ENCODE data around the gene PRR5L. TPM values are rescaled to one million over a fixed set of nuclear protein-coding genes. Genes with fewer than 3 reads are reported as not detected.

The PRR5L gene
- total RNA-seq, 1 donor from 2014 or later, result 14.7 TPM

- H3K4me1 ChIP-seq, result peaks cover 26% of the 10 kb centered on the region
- H3K27me3 ChIP-seq, result no peaks in the 10 kb centered on the region
- no peak overlapping the region for H3K27ac Mint-ChIP-seq
- no peaks in the 10 kb centered on the region for H3K9me3 ChIP-seq (ENCODE audit: low read depth)
- no peaks in the 10 kb centered on the region for H3K36me3 ChIP-seq
- no peak overlapping the region for H3K27ac ChIP-seq
- H2AFZ ChIP-seq (replicated peaks), result no peak overlapping the region
- DNase-seq (ENCODE audit: low spot score), result no peak
- H3K9me3 Mint-ChIP-seq, result no peaks in the 10 kb centered on the region
- H3K4me3 ChIP-seq, result no peak overlapping the region
- no peaks in the 10 kb centered on the region for H3K79me2 ChIP-seq (ENCODE audit: low read depth)
- no peak overlapping the region for H3K4me2 ChIP-seq
- H3K9ac ChIP-seq, result no peak overlapping the region
- no peak for TF ChIP-seq CTCF (IDR thresholded peaks at IDR 0.05)
- no peak for TF ChIP-seq EZH2phosphoT487 (IDR thresholded peaks at IDR 0.05)
- TF ChIP-seq EZH2 (IDR thresholded peaks at IDR 0.05), result no peak
- peaks cover 10% of the 10 kb centered on the region for H3F3A ChIP-seq (ENCODE audit: low read depth)
- peaks cover 8% of the 10 kb centered on the region for H3K27me3 Mint-ChIP-seq (ENCODE audit: insufficient read depth, low read depth)
- H3K4me1 Mint-ChIP-seq, result peaks cover 24% of the 10 kb centered on the region
- no peaks in the 10 kb centered on the region for H4K20me1 ChIP-seq (ENCODE audit: low read depth)
- H3K36me3 Mint-ChIP-seq, result no peaks in the 10 kb centered on the region
- no peak overlapping the region for H3K4me3 Mint-ChIP-seq
Measured at GRCh38 chr11:36367806-36368680, 72.0 kb downstream of the PRR5L start.

- Mint-ChIP-seq H3K4me1 (peaks cover 27% of the 10 kb centered on the region), H3K9me3 (no peaks in the 10 kb centered on the region), H3K4me3 (no peak overlapping the region), H3K36me3 (no peaks in the 10 kb centered on the region), H3K27me3 (ENCODE audit: insufficient read depth, low read depth) (peaks cover 7% of the 10 kb centered on the region), H3K27ac (no peak overlapping the region)
- no peak for TF ChIP-seq EZH2phosphoT487 (IDR thresholded peaks at IDR 0.05)
- H4K20me1 ChIP-seq (ENCODE audit: low read depth), result no peaks in the 10 kb centered on the region
- no peaks in the 10 kb centered on the region for H3K27me3 ChIP-seq
- no peaks in the 10 kb centered on the region for H3K36me3 ChIP-seq
- H3K4me3 ChIP-seq, result no peak overlapping the region
- no peak overlapping the region for H3K27ac ChIP-seq
- no peaks in the 10 kb centered on the region for H3K9me3 ChIP-seq (ENCODE audit: low read depth)
- no peak for DNase-seq (ENCODE audit: low spot score)
- peaks cover 21% of the 10 kb centered on the region for H3K4me1 ChIP-seq
- H3K79me2 ChIP-seq (ENCODE audit: low read depth), result no peaks in the 10 kb centered on the region
- peaks cover 15% of the 10 kb centered on the region for H3F3A ChIP-seq (ENCODE audit: low read depth)
- no peak overlapping the region for H3K9ac ChIP-seq
- H3K4me2 ChIP-seq, result no peak overlapping the region
- no peak overlapping the region for H2AFZ ChIP-seq (replicated peaks)
Measured at GRCh38 chr11:36371181-36371580, 75.1 kb downstream of the PRR5L start.

- Histone ChIP-seq H3K4me2 (no peak overlapping the region), H2AFZ (replicated peaks) (no peak overlapping the region), H3K27me3 (peaks cover 2% of the 10 kb centered on the region), H3K36me3 (no peaks in the 10 kb centered on the region), H4K20me1 (ENCODE audit: low read depth) (no peaks in the 10 kb centered on the region), H3K79me2 (ENCODE audit: low read depth) (no peaks in the 10 kb centered on the region), H3K9me3 (ENCODE audit: low read depth) (no peaks in the 10 kb centered on the region), H3K4me1 (peaks cover 21% of the 10 kb centered on the region), H3K9ac (no peak overlapping the region), H3K27ac (no peak overlapping the region), H3K4me3 (no peak overlapping the region), H3F3A (ENCODE audit: low read depth) (peaks cover 15% of the 10 kb centered on the region)
- TF ChIP-seq EZH2 (IDR thresholded peaks at IDR 0.05) (no peak), CTCF (IDR thresholded peaks at IDR 0.05) (no peak), EZH2phosphoT487 (IDR thresholded peaks at IDR 0.05) (no peak)
- Mint-ChIP-seq H3K4me1 (peaks cover 27% of the 10 kb centered on the region), H3K27me3 (ENCODE audit: insufficient read depth, low read depth) (peaks cover 7% of the 10 kb centered on the region), H3K4me3 (no peak overlapping the region), H3K36me3 (no peaks in the 10 kb centered on the region), H3K27ac (no peak overlapping the region), H3K9me3 (no peaks in the 10 kb centered on the region)
- no peak for DNase-seq (ENCODE audit: low spot score)
Measured at GRCh38 chr11:36371590-36371989, 75.5 kb downstream of the PRR5L start.

Data from neural progenitor cell (in vitro differentiated cells).